ENCODE data around the gene YWHAB.
A peak's percentile ranks its signal among the peaks of the same experiment; 100 is the strongest.

Gene YWHAB

DNA sequence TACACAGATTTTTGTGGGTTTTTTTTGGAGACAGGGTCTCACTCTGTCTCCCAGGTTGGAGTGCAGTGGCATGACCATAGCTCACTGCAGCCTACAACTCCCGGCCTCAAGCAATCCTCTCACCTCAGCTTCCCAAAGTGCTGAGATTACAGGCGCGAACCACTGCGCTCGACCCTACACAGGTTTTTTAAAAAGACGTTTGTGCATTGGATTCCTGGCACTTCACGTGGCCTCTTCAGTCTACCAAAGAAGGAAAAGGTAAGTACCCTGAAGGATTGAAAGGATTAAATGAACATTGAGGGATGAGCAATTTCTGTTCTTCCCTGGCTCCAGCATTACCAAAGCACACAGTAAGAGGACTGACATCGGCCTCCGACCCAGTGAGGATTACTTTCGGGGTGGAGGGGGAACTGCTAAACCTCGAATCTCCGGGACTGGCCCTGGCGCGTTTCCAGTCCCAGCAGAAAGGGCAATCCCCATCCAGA lies 556 bp upstream of the YWHAB start:
- Histone ChIP-seq H2BK12ac (ENCODE audit: low read length in 2 of 2) (no peak overlapping the region), H3K27me3 (ENCODE audit: control insufficient read depth in 1 of 2, insufficient read depth in 1 of 2, low read length in 2 of 2) (no peaks in the 10 kb centered on the region), H4K91ac (ENCODE audit: low read length) (no peak overlapping the region), H3K79me1 (replicated peaks; ENCODE audit: low read length, poor library complexity, severe bottlenecking) (no peaks in the 10 kb centered on the region), H2BK15ac (ENCODE audit: low read depth, poor library complexity, severe bottlenecking) (no peak overlapping the region), H3K4me1 (ENCODE audit: control insufficient read depth, insufficient read depth, low read depth, low read length) (peaks cover 2% of the 10 kb centered on the region), H2AFZ (ENCODE audit: low read depth, low read length) (peak overlapping the region; percentile 91), H3K23ac (ENCODE audit: low read length in 2 of 2) (no peak overlapping the region), H4K8ac (ENCODE audit: low read length) (no peak overlapping the region), H2BK120ac (ENCODE audit: low read depth, low read length) (no peak overlapping the region), H2BK5ac (ENCODE audit: low read depth, low read length, poor library complexity, severe bottlenecking) (no peak overlapping the region), H3K36me3 (ENCODE audit: control insufficient read depth in 1 of 2, insufficient read depth in 2 of 2, low read depth in 1 of 2, low read length in 2 of 2) (peaks cover 0 to 16% of the 10 kb centered on the region in 2 experiments), H3K27ac (ENCODE audit: low read length, poor library complexity, severe bottlenecking) (peak overlapping the region; percentile 37), H3K9me3 (ENCODE audit: control insufficient read depth, low read length) (no peaks in the 10 kb centered on the region), H3K18ac (ENCODE audit: low read depth in 1 of 2, low read length in 2 of 2) (peak overlapping the region; percentile 45 to 66), H3K14ac (ENCODE audit: low read length in 2 of 2) (peak overlapping the region in 1 of 2 experiments; percentile 28), H3K9ac (ENCODE audit: low read length) (peak overlapping the region; percentile 84), H3K4me2 (ENCODE audit: low read length, poor library complexity, severe bottlenecking) (peak overlapping the region; percentile 80), H2AK5ac (ENCODE audit: low read length, severe bottlenecking) (no peak overlapping the region), H3K4ac (ENCODE audit: low read depth in 1 of 2, low read length in 2 of 2) (no peak overlapping the region), H3K4me3 (ENCODE audit: insufficient read depth in 1 of 2, low read depth in 1 of 2, low read length in 2 of 2) (peak overlapping the region; percentile 48 to 80)
- no peak for DNase-seq
- WGBS, result 12% methylated on average over 14 of the region's 14 CpGs

- Histone ChIP-seq H3K4me2 (ENCODE audit: low read length, poor library complexity, severe bottlenecking) (peak overlapping the region; percentile 71), H3K23ac (ENCODE audit: low read length in 2 of 2) (no peak overlapping the region), H3K18ac (ENCODE audit: low read depth in 1 of 2, low read length in 2 of 2) (peak overlapping the region; percentile 87 to 94), H3K9ac (ENCODE audit: low read length) (peak overlapping the region; percentile 97), H3K4ac (ENCODE audit: low read depth in 1 of 2, low read length in 2 of 2) (peak overlapping the region in 1 of 2 experiments; percentile 100), H2BK120ac (ENCODE audit: low read depth, low read length) (peak overlapping the region; percentile 89), H3K27ac (ENCODE audit: low read length, poor library complexity, severe bottlenecking) (peak overlapping the region; percentile 49), H3K4me3 (ENCODE audit: insufficient read depth in 1 of 2, low read depth in 1 of 2, low read length in 2 of 2) (peak overlapping the region; percentile 89 to 96), H2BK5ac (ENCODE audit: low read depth, low read length, poor library complexity, severe bottlenecking) (no peak overlapping the region), H3K79me1 (replicated peaks; ENCODE audit: low read length, poor library complexity, severe bottlenecking) (no peaks in the 10 kb centered on the region), H2BK15ac (ENCODE audit: low read depth, poor library complexity, severe bottlenecking) (no peak overlapping the region), H3K9me3 (ENCODE audit: control insufficient read depth, low read length) (no peaks in the 10 kb centered on the region), H3K14ac (ENCODE audit: low read length in 2 of 2) (no peak overlapping the region), H4K91ac (ENCODE audit: low read length) (no peak overlapping the region), H2AK5ac (ENCODE audit: low read length, severe bottlenecking) (peak overlapping the region; percentile 78), H2BK12ac (ENCODE audit: low read length in 2 of 2) (no peak overlapping the region), H3K27me3 (ENCODE audit: control insufficient read depth in 1 of 2, insufficient read depth in 1 of 2, low read length in 2 of 2) (no peaks in the 10 kb centered on the region), H3K4me1 (ENCODE audit: control insufficient read depth, insufficient read depth, low read depth, low read length) (peaks cover 3% of the 10 kb centered on the region), H2AFZ (ENCODE audit: low read depth, low read length) (no peak overlapping the region), H3K36me3 (ENCODE audit: control insufficient read depth in 1 of 2, insufficient read depth in 2 of 2, low read depth in 1 of 2, low read length in 2 of 2) (peaks cover 0 to 18% of the 10 kb centered on the region in 2 experiments), H4K8ac (ENCODE audit: low read length) (no peak overlapping the region)
- WGBS, result 0% methylated on average over 3 of the region's 8 CpGs
- peak; percentile 24 for DNase-seq
These were observed 754 bp downstream of the YWHAB start for GRCh38 chr20:44886266-44886651.

DNA sequence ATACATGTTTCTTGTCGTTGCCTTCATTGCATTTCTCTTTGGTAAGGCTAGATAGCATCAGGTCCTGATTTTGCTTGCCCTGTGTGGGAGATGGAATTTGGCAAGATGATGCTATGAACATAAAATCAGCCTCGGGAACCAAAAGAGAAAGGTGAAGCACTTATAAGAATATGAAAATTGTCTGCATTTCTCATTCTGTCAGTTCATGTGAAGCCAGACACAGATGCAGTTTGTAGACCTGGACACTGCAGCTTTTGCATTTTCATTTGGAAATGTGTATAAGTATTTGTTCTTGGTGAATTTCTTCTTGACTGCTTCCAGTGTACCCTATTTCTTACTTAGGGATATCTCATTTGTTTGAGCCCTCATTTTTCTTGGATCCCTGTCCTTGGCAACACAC lies 1.3 kb downstream of the YWHAB start:
- Histone ChIP-seq H2AK5ac (ENCODE audit: low read length, severe bottlenecking) (no peak overlapping the region), H2AFZ (ENCODE audit: low read depth, low read length) (no peak overlapping the region), H3K27ac (ENCODE audit: low read length, poor library complexity, severe bottlenecking) (no peak overlapping the region), H3K18ac (ENCODE audit: low read depth in 1 of 2, low read length in 2 of 2) (no peak overlapping the region), H3K9ac (ENCODE audit: low read length) (peak overlapping the region; percentile 97), H3K4ac (ENCODE audit: low read depth in 1 of 2, low read length in 2 of 2) (no peak overlapping the region), H3K9me3 (ENCODE audit: control insufficient read depth, low read length) (no peaks in the 10 kb centered on the region), H3K4me1 (ENCODE audit: control insufficient read depth, insufficient read depth, low read depth, low read length) (peaks cover 3% of the 10 kb centered on the region), H2BK15ac (ENCODE audit: low read depth, poor library complexity, severe bottlenecking) (no peak overlapping the region), H4K91ac (ENCODE audit: low read length) (no peak overlapping the region), H3K36me3 (ENCODE audit: control insufficient read depth in 1 of 2, insufficient read depth in 2 of 2, low read depth in 1 of 2, low read length in 2 of 2) (peaks cover 0 to 23% of the 10 kb centered on the region in 2 experiments), H2BK120ac (ENCODE audit: low read depth, low read length) (no peak overlapping the region), H3K4me2 (ENCODE audit: low read length, poor library complexity, severe bottlenecking) (peak overlapping the region; percentile 71), H3K14ac (ENCODE audit: low read length in 2 of 2) (no peak overlapping the region), H3K23ac (ENCODE audit: low read length in 2 of 2) (no peak overlapping the region), H2BK5ac (ENCODE audit: low read depth, low read length, poor library complexity, severe bottlenecking) (no peak overlapping the region), H4K8ac (ENCODE audit: low read length) (no peak overlapping the region), H2BK12ac (ENCODE audit: low read length in 2 of 2) (no peak overlapping the region), H3K4me3 (ENCODE audit: insufficient read depth in 1 of 2, low read depth in 1 of 2, low read length in 2 of 2) (peak overlapping the region; percentile 56 to 89), H3K79me1 (replicated peaks; ENCODE audit: low read length, poor library complexity, severe bottlenecking) (no peaks in the 10 kb centered on the region), H3K27me3 (ENCODE audit: control insufficient read depth in 1 of 2, insufficient read depth in 1 of 2, low read length in 2 of 2) (no peaks in the 10 kb centered on the region)
- whole genome bisulfite sequencing, result 9% methylated on average over 2 of the region's 2 CpGs
- DNase-seq, result no peak

DNA sequence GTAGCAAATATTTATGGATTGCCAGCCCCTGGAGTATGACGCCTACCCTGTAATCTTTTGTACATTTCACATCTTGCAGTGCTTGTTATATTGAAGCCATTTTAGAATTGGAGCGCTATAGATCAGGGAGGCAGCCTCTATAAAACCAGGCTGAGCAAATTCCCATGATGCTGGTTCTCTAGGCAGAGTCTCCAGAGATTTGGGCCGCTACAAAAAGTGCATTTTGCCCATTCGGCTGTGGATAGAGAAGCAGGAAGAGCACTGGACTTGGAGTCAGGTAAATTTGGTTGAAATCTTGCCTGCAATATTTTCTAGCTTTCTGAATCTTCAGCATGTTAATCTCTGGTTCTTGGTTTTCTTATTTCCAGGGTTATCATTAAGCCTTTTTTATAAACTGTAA lies 2.0 kb downstream of the YWHAB start:
- Histone ChIP-seq H2AFZ (ENCODE audit: low read depth, low read length) (no peak overlapping the region), H3K4ac (ENCODE audit: low read depth in 1 of 2, low read length in 2 of 2) (no peak overlapping the region), H3K4me3 (ENCODE audit: insufficient read depth in 1 of 2, low read depth in 1 of 2, low read length in 2 of 2) (peak overlapping the region in 1 of 2 experiments; percentile 89), H2BK120ac (ENCODE audit: low read depth, low read length) (no peak overlapping the region), H2BK12ac (ENCODE audit: low read length in 2 of 2) (no peak overlapping the region), H3K18ac (ENCODE audit: low read depth in 1 of 2, low read length in 2 of 2) (no peak overlapping the region), H4K91ac (ENCODE audit: low read length) (no peak overlapping the region), H3K27ac (ENCODE audit: low read length, poor library complexity, severe bottlenecking) (no peak overlapping the region), H2BK15ac (ENCODE audit: low read depth, poor library complexity, severe bottlenecking) (no peak overlapping the region), H3K27me3 (ENCODE audit: control insufficient read depth in 1 of 2, insufficient read depth in 1 of 2, low read length in 2 of 2) (no peaks in the 10 kb centered on the region), H2AK5ac (ENCODE audit: low read length, severe bottlenecking) (no peak overlapping the region), H3K9ac (ENCODE audit: low read length) (peak overlapping the region; percentile 97), H3K9me3 (ENCODE audit: control insufficient read depth, low read length) (no peaks in the 10 kb centered on the region), H3K14ac (ENCODE audit: low read length in 2 of 2) (no peak overlapping the region), H2BK5ac (ENCODE audit: low read depth, low read length, poor library complexity, severe bottlenecking) (no peak overlapping the region), H3K23ac (ENCODE audit: low read length in 2 of 2) (no peak overlapping the region), H3K79me1 (replicated peaks; ENCODE audit: low read length, poor library complexity, severe bottlenecking) (no peaks in the 10 kb centered on the region), H4K8ac (ENCODE audit: low read length) (no peak overlapping the region), H3K4me2 (ENCODE audit: low read length, poor library complexity, severe bottlenecking) (peak overlapping the region; percentile 71), H3K4me1 (ENCODE audit: control insufficient read depth, insufficient read depth, low read depth, low read length) (peaks cover 3% of the 10 kb centered on the region), H3K36me3 (ENCODE audit: control insufficient read depth in 1 of 2, insufficient read depth in 2 of 2, low read depth in 1 of 2, low read length in 2 of 2) (peaks cover 0 to 23% of the 10 kb centered on the region in 2 experiments)
- DNase-seq, result no peak
- WGBS, result 80% methylated on average over 4 of the region's 4 CpGs

Measured in mesenchymal stem cell (in vitro differentiated cells and primary cell).